ENCODE measurements around the gene TLX1. TPM values are rescaled to one million over a fixed set of nuclear protein-coding genes. Genes with fewer than 3 reads are reported as not detected.

Gene TLX1
- total and polyA plus RNA-seq, 2 experiments from 2014 or later = 0.68 TPM; not detected in 1

- Histone ChIP-seq H4K20me1 (ENCODE audit: insufficient read depth, poor library complexity, severe bottlenecking) (no peaks in the 10 kb centered on the region), H3K27me3 (peaks cover 7% of the 10 kb centered on the region), H3K36me3 (replicated peaks; ENCODE audit: insufficient read depth, low read depth) (no peaks in the 10 kb centered on the region), H3K4me2 (no peak overlapping the region), H2AFZ (no peak overlapping the region), H3K4me1 (ENCODE audit: insufficient read depth) (peaks cover 6% of the 10 kb centered on the region), H3K9me3 (ENCODE audit: low read depth) (no peaks in the 10 kb centered on the region), H3K4me3 (no peak overlapping the region), H3K27ac (no peak overlapping the region), H3K79me2 (no peaks in the 10 kb centered on the region), H3K9me2 (replicated peaks; ENCODE audit: insufficient read depth) (no peaks in the 10 kb centered on the region)
- TF ChIP-seq EZH2 (IDR thresholded peaks at IDR 0.05; ENCODE audit: borderline replicate concordance) = no peak
- no peak for TF ChIP-seq EZH2phosphoT487 (IDR thresholded peaks at IDR 0.05; ENCODE audit: low read depth, severe bottlenecking, unreplicated experiment)
- no peak for TF ChIP-seq CTCF (IDR thresholded peaks at IDR 0.05; ENCODE audit: poor library complexity)
- 56% methylated on average over 6 of the region's 6 CpGs for WGBS (ENCODE audit: low lambda C conversion rate, missing lambda C conversion rate)
- no peak for DNase-seq (ENCODE audit: low spot score)
Observed at GRCh38 chr10:101110856-101111523, 20.1 kb upstream of the TLX1 start.

- TF ChIP-seq CTCF (IDR thresholded peaks at IDR 0.05; ENCODE audit: poor library complexity) = no peak
- TF ChIP-seq EZH2 (IDR thresholded peaks at IDR 0.05; ENCODE audit: borderline replicate concordance) = no peak
- no peak for TF ChIP-seq EZH2phosphoT487 (IDR thresholded peaks at IDR 0.05; ENCODE audit: low read depth, severe bottlenecking, unreplicated experiment)
- Histone ChIP-seq H3K4me2 (no peak overlapping the region), H3K4me1 (ENCODE audit: insufficient read depth) (peaks cover 6% of the 10 kb centered on the region), H3K9me2 (replicated peaks; ENCODE audit: insufficient read depth) (no peaks in the 10 kb centered on the region), H2AFZ (no peak overlapping the region), H3K4me3 (no peak overlapping the region), H3K36me3 (replicated peaks; ENCODE audit: insufficient read depth, low read depth) (no peaks in the 10 kb centered on the region), H4K20me1 (ENCODE audit: insufficient read depth, poor library complexity, severe bottlenecking) (no peaks in the 10 kb centered on the region), H3K9me3 (ENCODE audit: low read depth) (no peaks in the 10 kb centered on the region), H3K27ac (no peak overlapping the region), H3K27me3 (peaks cover 10% of the 10 kb centered on the region), H3K79me2 (no peaks in the 10 kb centered on the region)
- WGBS (ENCODE audit: low lambda C conversion rate, missing lambda C conversion rate) = 77% methylated on average over 8 of the region's 8 CpGs
- DNase-seq (ENCODE audit: low spot score) = no peak
Observed at GRCh38 chr10:101111547-101111946, 19.6 kb upstream of the TLX1 start.

GRCh38 chr10:101112799-101113594 lies 18.1 kb upstream of the TLX1 start:
- H3K27me3 ChIP-seq = peaks cover 19% of the 10 kb centered on the region
- 23% methylated on average over 12 of the region's 12 CpGs for WGBS (ENCODE audit: low lambda C conversion rate, missing lambda C conversion rate)

More at GRCh38 chr10:101112799-101113594, 18.1 kb upstream of the TLX1 start:
- Histone ChIP-seq H4K20me1 (ENCODE audit: insufficient read depth, poor library complexity, severe bottlenecking) (no peaks in the 10 kb centered on the region), H3K27ac (no peak overlapping the region), H3K79me2 (no peaks in the 10 kb centered on the region), H3K9me2 (replicated peaks; ENCODE audit: insufficient read depth) (no peaks in the 10 kb centered on the region), H3K4me1 (ENCODE audit: insufficient read depth) (peaks cover 6% of the 10 kb centered on the region), H3K36me3 (replicated peaks; ENCODE audit: insufficient read depth, low read depth) (no peaks in the 10 kb centered on the region), H3K4me2 (no peak overlapping the region), H3K9me3 (ENCODE audit: low read depth) (no peaks in the 10 kb centered on the region), H2AFZ (no peak overlapping the region), H3K4me3 (no peak overlapping the region)
- no peak for DNase-seq (ENCODE audit: low spot score)
- TF ChIP-seq EZH2 (IDR thresholded peaks at IDR 0.05; ENCODE audit: borderline replicate concordance) = no peak
- no peak for TF ChIP-seq CTCF (IDR thresholded peaks at IDR 0.05; ENCODE audit: poor library complexity)
- TF ChIP-seq EZH2phosphoT487 (IDR thresholded peaks at IDR 0.05; ENCODE audit: low read depth, severe bottlenecking, unreplicated experiment) = no peak
